DND-41 (cell line): Measurements from ENCODE around the gene CREB3L1.
A peak's percentile ranks its signal among the peaks of the same experiment; 100 is the strongest.

ENCODE experiments used
- ATAC-seq: fragments of 200-7000 bp; cut with Tn5 transposase; 3 replicates; pipeline ENCODE4 v1.9.1; 2021; ENCODE audit warnings: low read depth; ENCODE audit not compliant: insufficient read depth
- DNase-seq: peaks from one replicate; pipeline ENCODE4 v3.0.0-alpha.2; 2020
- H2AFZ ChIP-seq: 2 replicates; pipeline ENCODE4 v1.6.0; 2012; ENCODE audit warnings: low read depth, low read length
- H3K27ac ChIP-seq: 2 replicates; pipeline ENCODE4 v1.5.1; 2012; ENCODE audit warnings: low read length, inconsistent platforms
- H3K27me3 ChIP-seq: fragments of 200-600 bp; sonication (generic); 2 replicates; pipeline ENCODE4 v1.6.0; 2012; ENCODE audit warnings: low read length, mild to moderate bottlenecking, inconsistent platforms; ENCODE audit not compliant: insufficient read depth, poor library complexity
- H3K36me3 ChIP-seq: 2 replicates; pipeline ENCODE4 v1.5.1; 2012; ENCODE audit warnings: low read length, inconsistent platforms; ENCODE audit not compliant: insufficient read depth
- H3K4me1 ChIP-seq: 2 replicates; pipeline ENCODE4 v1.5.1; 2012; ENCODE audit warnings: mild to moderate bottlenecking, low read length; ENCODE audit not compliant: insufficient read depth
- H3K4me2 ChIP-seq: 2 replicates; pipeline ENCODE4 v1.6.0; 2012; ENCODE audit warnings: mild to moderate bottlenecking, moderate library complexity, low read length, inconsistent platforms; ENCODE audit not compliant: insufficient read depth
- H3K4me3 ChIP-seq, 2 experiments: fragments of 200-600 bp in 1 of 2; shearing (Covaris generic) in 1 of 2; 2 replicates each; pipeline ENCODE4 v1.5.1; 2012 to 2016; ENCODE audit warnings: inconsistent platforms in 2 of 2, low read length in 2 of 2, mild to moderate bottlenecking in 2 of 2, low read depth in 1 of 2, moderate library complexity in 1 of 2
- H3K79me2 ChIP-seq: 2 replicates; pipeline ENCODE4 v1.6.0; 2012; ENCODE audit warnings: low read length, inconsistent platforms; ENCODE audit not compliant: insufficient read depth
- H3K9ac ChIP-seq: 2 replicates; pipeline ENCODE4 v1.6.0; 2012; ENCODE audit warnings: low read depth, mild to moderate bottlenecking, inconsistent platforms, low read length, moderate library complexity
- H3K9me3 ChIP-seq: 2 replicates; pipeline ENCODE4 v1.5.1; 2012; ENCODE audit warnings: low read length, moderate library complexity, mild to moderate bottlenecking, inconsistent platforms; ENCODE audit not compliant: insufficient read depth, severe bottlenecking
- H4K20me1 ChIP-seq: 2 replicates; pipeline ENCODE4 v1.6.0; 2012; ENCODE audit warnings: low read length; ENCODE audit not compliant: insufficient read depth
- EZH2 ChIP-seq: IDR thresholded peaks from 3 replicates; pipeline ENCODE4 v1.6.1; 2012; ENCODE audit warnings: borderline replicate concordance, low read depth, mild to moderate bottlenecking, moderate library complexity, low read length, inconsistent platforms; ENCODE audit not compliant: severe bottlenecking
- TF ChIP-seq, protein P1 (sequence below): IDR thresholded peaks from 2 replicates; pipeline ENCODE4 v1.5.1; 2012; ENCODE audit warnings: borderline replicate concordance, low read length, moderate library complexity, mild to moderate bottlenecking; ENCODE audit not compliant: poor library complexity, severe bottlenecking; ENCODE audit errors: extremely low read depth

Gene CREB3L1

GRCh38 chr11:46240371-46240770, 37.1 kb upstream of the CREB3L1 start:
- DNase-seq = no peak
- no peak overlapping the region for H3K27ac ChIP-seq
- no peak overlapping the region for H3K4me3 ChIP-seq
- H3K9me3 ChIP-seq = no peaks in the 10 kb centered on the region
- no peak for TF ChIP-seq EZH2
- TF ChIP-seq, protein P1, sequence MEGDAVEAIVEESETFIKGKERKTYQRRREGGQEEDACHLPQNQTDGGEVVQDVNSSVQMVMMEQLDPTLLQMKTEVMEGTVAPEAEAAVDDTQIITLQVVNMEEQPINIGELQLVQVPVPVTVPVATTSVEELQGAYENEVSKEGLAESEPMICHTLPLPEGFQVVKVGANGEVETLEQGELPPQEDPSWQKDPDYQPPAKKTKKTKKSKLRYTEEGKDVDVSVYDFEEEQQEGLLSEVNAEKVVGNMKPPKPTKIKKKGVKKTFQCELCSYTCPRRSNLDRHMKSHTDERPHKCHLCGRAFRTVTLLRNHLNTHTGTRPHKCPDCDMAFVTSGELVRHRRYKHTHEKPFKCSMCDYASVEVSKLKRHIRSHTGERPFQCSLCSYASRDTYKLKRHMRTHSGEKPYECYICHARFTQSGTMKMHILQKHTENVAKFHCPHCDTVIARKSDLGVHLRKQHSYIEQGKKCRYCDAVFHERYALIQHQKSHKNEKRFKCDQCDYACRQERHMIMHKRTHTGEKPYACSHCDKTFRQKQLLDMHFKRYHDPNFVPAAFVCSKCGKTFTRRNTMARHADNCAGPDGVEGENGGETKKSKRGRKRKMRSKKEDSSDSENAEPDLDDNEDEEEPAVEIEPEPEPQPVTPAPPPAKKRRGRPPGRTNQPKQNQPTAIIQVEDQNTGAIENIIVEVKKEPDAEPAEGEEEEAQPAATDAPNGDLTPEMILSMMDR = no peak
- peaks cover 48% of the 10 kb centered on the region for H3K4me1 ChIP-seq
- H3K79me2 ChIP-seq = no peaks in the 10 kb centered on the region
- H3K9ac ChIP-seq = no peak overlapping the region
- peaks cover 23% of the 10 kb centered on the region for H3K27me3 ChIP-seq
- no peaks in the 10 kb centered on the region for H3K36me3 ChIP-seq
- no peak overlapping the region for H2AFZ ChIP-seq
- no peak overlapping the region for H3K4me2 ChIP-seq
- no peaks in the 10 kb centered on the region for H4K20me1 ChIP-seq
- no peak for ATAC-seq

DNA sequence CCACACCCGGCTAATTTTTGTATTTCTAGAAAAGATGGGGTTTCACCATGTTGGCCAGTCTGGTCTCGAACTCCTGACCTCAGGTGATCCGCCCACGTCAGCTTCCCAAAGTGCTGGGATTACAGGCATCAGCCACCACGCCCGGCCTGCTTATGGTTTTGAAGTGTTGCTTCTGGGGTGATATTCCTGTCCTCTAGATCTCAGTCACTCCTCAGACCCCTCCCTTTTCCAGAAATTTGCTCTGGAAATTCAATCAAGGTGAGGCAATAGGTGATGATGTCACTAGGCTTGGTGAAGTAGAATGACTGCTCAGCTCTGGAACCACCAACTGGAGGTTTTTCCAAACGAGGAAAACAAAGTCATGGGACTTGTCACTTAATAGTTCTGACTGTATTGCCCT, 36.6 kb upstream of the CREB3L1 start:
- Histone ChIP-seq H3K27ac (no peak overlapping the region), H3K27me3 (peaks cover 23% of the 10 kb centered on the region)
- no peak for TF ChIP-seq EZH2
- TF ChIP-seq, protein P1 = no peak

DNA sequence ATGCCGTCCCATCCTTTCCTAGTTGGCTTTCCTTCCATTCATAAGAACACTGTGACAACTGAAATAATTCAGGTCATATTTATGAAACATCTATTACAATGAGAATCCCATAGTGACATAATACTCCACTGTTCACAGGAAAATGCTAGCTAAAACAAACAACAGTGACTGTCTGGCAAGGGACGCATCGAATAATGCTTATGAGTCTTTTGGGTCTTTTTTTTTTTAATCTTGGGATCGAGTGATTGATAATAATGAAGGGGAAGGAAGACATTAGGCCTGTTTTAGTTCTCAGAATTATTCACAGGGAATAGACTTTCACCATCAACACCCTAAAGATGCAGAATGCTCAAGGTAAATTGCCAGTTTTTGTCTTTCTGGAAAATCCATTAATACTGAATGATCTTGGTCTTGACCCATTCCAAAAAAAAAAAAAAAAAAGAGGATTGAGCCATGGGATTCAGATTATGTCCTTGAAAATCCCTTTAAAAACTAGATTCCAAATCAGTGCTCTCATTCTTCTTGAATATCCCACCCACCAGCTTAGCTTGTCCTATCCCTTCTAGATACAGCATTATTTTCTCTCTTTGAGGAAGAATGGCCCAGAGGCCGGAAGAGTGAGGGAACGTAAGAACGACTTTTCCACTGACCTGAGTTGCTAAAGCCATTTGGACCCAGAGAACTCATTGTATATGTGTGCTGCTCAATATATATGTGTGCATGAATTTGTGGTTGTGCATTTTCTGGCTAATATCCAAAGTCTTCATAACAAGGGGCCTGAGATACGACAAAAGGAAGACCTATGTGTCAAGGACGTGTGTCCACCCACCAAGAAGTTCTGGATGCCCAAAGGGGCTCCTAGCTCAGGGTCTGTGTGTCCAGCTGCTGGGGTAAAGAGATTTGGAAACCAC, 35.2 kb upstream of the CREB3L1 start:
- Histone ChIP-seq H3K27ac (peak overlapping the region; percentile 89), H4K20me1 (no peaks in the 10 kb centered on the region), H3K36me3 (no peaks in the 10 kb centered on the region), H3K4me1 (peaks cover 48% of the 10 kb centered on the region), H3K9ac (peak overlapping the region; percentile 68), H3K27me3 (peaks cover 16% of the 10 kb centered on the region), H3K79me2 (no peaks in the 10 kb centered on the region), H3K9me3 (no peaks in the 10 kb centered on the region), H2AFZ (peak overlapping the region; percentile 78), H3K4me3 (peak overlapping the region; percentile 15 to 65; a peak in 3 of 4 replicates), H3K4me2 (peak overlapping the region; percentile 60)
- DNase-seq = no peak
- ATAC-seq = no peak
- no peak for TF ChIP-seq EZH2
- TF ChIP-seq, protein P1 = no peak

More for the DNA sequence above, 36.6 kb upstream of the CREB3L1 start:
- H3K4me2 ChIP-seq = no peak overlapping the region
- H4K20me1 ChIP-seq = no peaks in the 10 kb centered on the region
- no peak for DNase-seq
- H3K79me2 ChIP-seq = no peaks in the 10 kb centered on the region
- no peak for ATAC-seq
- H2AFZ ChIP-seq = no peak overlapping the region
- no peaks in the 10 kb centered on the region for H3K9me3 ChIP-seq
- H3K4me3 ChIP-seq = no peak overlapping the region
- no peaks in the 10 kb centered on the region for H3K36me3 ChIP-seq
- no peak overlapping the region for H3K9ac ChIP-seq
- peaks cover 48% of the 10 kb centered on the region for H3K4me1 ChIP-seq
